DMS 273 (cell line): ENCODE measurements around the gene LAMA2.
"Not testable (repeated sequence)": the region's sequence is repeated elsewhere in the genome, so short reads cannot be mapped to it uniquely, and the experiment has no call there.

ENCODE experiments used
- DNase-seq: peaks from one replicate; lab custom pipeline; 2025; ENCODE audit not compliant: unreplicated experiment; lab: John Stamatoyannopoulos, UW

The LAMA2 gene

GRCh38 chr6:129006724-129007514, 124.0 kb downstream of the LAMA2 start:
- DNase-seq: no peak

- DNase-seq: no peak
Observed at GRCh38 chr6:129007701-129008373, 124.9 kb downstream of the LAMA2 start.

GRCh38 chr6:129008591-129008990, 125.7 kb downstream of the LAMA2 start:
- no peak for DNase-seq

GRCh38 chr6:129009851-129010250, 126.9 kb downstream of the LAMA2 start:
- no peak for DNase-seq

- DNase-seq: no peak
Observed at GRCh38 chr6:129014302-129014701, 131.4 kb downstream of the LAMA2 start.

- no peak for DNase-seq
Observed at GRCh38 chr6:129015721-129016120, 132.8 kb downstream of the LAMA2 start.

- DNase-seq: no peak
Observed at GRCh38 chr6:129016844-129017243, 133.9 kb downstream of the LAMA2 start.

- no peak for DNase-seq
Observed at GRCh38 chr6:129022011-129022553, 139.1 kb downstream of the LAMA2 start.

- no peak for DNase-seq
Observed at GRCh38 chr6:129026601-129027000, 143.7 kb downstream of the LAMA2 start.

- DNase-seq: no peak
Observed at GRCh38 chr6:129029778-129030177, 146.8 kb downstream of the LAMA2 start.

- no peak for DNase-seq
Observed at GRCh38 chr6:129030215-129030614, 147.3 kb downstream of the LAMA2 start.

GRCh38 chr6:129031051-129031599, 148.2 kb downstream of the LAMA2 start:
- DNase-seq: no peak

- DNase-seq: no peak
Observed at GRCh38 chr6:129032602-129033001, 149.7 kb downstream of the LAMA2 start.

GRCh38 chr6:129033180-129033579, 150.2 kb downstream of the LAMA2 start:
- no peak for DNase-seq

- DNase-seq: no peak
Observed at GRCh38 chr6:129033581-129033980, 150.6 kb downstream of the LAMA2 start.

GRCh38 chr6:129041563-129041962, 158.6 kb downstream of the LAMA2 start:
- no peak for DNase-seq

- DNase-seq: no peak
Observed at GRCh38 chr6:129046526-129046925, 163.6 kb downstream of the LAMA2 start.

- no peak for DNase-seq
Observed at GRCh38 chr6:129047834-129048233, 164.9 kb downstream of the LAMA2 start.

- DNase-seq: no peak
Observed at GRCh38 chr6:129050086-129050485, 167.1 kb downstream of the LAMA2 start.

- not testable (repeated sequence) for DNase-seq
Observed at GRCh38 chr6:129053143-129053542, 170.2 kb downstream of the LAMA2 start.

- DNase-seq: no peak
Observed at GRCh38 chr6:129055796-129056195, 172.9 kb downstream of the LAMA2 start.

- DNase-seq: no peak
Observed at GRCh38 chr6:129059650-129060049, 176.7 kb downstream of the LAMA2 start.
